GM20431 (cell line): ENCODE results near the gene ENHO.

ENCODE experiments used
- in situ Hi-C: fragments of 300-500 bp; cut with MseI, MboI; formaldehyde crosslinking; loops from one replicate; pipeline ENCODE4 v1.15.0; 2020; ENCODE audit warnings: low sequenced_read_pairs; ENCODE audit not compliant: unreplicated experiment

ENHO gene

DNA sequence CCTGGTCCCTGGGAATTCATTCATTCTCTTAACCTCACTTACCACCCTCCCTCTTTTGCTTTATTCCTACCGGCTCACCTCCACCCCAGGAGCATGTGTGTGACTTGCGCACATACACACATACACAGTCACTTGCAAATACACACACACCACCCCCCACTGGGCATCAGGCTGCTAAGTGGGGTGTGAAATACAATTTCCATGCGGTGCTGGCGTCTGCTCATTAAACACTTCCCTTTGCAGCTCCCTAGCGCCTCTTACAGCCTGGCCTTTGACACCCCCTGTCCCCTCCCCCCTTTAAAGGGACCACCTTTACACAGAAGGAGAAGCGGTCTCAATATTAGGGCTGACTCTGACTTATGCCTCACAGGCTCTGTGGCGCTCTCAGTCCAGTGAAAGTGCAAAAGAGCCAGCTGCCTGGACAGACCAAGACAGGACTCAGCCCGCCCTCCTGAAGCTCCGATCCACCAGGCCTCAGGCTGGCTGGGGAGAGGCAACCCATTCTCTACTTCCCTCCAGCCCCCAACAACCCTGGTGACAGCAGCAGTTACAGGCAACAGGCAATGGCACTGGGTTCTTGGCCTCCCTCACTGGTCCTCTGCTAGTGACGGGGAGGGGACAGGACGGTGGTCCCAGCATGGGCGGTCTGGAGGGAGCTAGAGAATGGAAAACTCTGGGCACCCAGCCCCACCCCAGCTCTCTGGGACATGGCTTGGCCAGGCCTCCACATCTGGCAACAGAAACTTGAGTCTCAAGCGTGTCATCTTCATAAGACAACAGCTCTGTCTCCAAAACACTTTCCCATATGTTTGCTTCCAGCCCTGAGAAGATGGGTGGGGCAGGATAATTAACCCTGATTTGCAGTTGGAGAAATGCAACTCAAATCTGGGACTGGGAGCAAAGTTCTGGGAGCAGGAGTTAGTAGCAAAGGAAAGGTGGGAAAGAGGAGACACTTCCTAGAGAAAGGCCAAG, 12.0 kb downstream of the ENHO start:
- in situ Hi-C loops, result loop anchor here (25.0 kb wide), 1 partner anchor 98 kb away; no protein-coding TSS in a partner anchor

GRCh38 chr9:34508951-34509350, 13.8 kb downstream of the ENHO start:
- in situ Hi-C loops, result loop anchor here (25.0 kb wide), 1 partner anchor 97 kb away; no protein-coding TSS in a partner anchor

GRCh38 chr9:34508463-34508862, 14.3 kb downstream of the ENHO start:
- in situ Hi-C loops, result loop anchor here (25.0 kb wide), 1 partner anchor 96 kb away; no protein-coding TSS in a partner anchor

DNA sequence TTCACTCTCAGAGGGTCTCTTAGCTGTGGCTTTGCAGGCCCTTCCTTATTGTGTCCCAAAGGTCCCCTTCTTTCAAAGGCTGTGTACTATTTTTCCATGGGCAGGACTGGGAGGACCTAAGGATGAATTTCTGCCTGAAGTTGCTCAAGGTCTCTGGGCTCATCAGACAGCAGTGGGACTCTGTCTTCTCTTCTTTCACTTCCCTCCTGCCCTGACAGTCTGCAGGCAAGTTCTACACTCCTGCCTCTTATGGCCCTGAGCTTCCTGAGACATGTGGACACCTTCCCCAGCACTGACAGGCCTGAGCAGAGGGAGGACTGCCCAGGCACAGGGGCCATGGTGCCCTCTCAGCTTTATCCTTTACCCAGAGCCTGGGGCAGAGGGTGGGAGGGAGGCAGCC, 14.8 kb downstream of the ENHO start:
- in situ Hi-C loops, result loop anchor here (25.0 kb wide), 1 partner anchor 96 kb away; no protein-coding TSS in a partner anchor

GRCh38 chr9:34507556-34507955, 15.2 kb downstream of the ENHO start:
- in situ Hi-C loops, result loop anchor here (25.0 kb wide), 1 partner anchor 95 kb away; no protein-coding TSS in a partner anchor

DNA sequence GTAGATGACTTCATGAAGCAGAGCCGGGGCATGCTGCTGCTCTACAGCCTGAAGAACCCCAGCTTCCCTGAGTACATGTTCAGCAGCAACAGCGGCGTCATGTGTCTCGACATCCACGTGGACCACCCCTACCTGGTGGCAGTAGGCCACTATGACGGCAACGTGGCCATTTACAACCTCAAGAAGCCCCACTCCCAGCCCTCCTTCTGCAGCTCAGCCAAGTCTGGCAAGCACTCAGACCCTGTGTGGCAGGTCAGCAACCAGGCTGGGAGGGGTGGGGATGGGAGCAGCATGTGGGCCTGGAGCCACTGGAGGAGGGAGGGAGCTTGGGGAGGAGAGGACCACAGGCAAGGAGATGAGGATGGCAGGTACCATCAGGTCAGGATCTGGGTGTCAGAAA, 16.2 kb downstream of the ENHO start:
- in situ Hi-C loops, result loop anchor here (25.0 kb wide), 1 partner anchor 94 kb away; no protein-coding TSS in a partner anchor

DNA sequence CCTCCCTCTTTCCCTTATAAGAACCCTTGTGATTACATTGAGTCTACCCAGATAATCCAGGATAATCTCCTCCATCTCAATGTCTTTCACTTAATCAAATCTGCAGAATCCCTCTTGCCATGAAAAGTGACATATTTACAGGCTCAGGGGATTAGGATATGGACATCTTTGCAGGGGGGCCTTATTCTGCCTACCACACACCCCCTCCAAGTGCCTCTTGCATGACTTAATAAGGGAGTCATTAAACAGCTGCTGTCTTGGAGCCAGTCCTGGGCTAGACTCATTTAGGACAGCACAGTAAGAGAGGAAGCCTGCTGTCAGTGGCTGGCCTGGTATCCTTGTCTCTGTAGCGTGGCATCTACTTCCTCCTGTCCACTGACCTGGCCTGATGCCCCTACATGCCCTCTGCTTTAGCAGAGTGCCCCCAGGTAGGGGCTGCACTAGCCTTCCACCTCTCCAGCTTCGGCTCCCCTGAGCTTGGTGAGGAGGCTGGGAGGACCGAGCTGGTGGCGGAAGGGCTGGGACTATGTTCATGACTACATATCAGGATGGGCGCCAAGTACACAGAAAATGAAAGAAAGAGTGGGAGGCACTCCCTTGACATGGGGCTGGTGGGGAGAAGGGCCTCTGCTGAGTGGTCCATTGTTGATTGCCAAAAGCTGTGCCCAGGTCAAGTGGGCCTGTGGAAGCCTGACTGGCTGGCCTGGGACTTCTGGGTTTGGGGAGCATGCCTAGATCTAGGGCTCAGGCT, 17.2 kb downstream of the ENHO start:
- in situ Hi-C loops, result loop anchor here (25.0 kb wide), 1 partner anchor 93 kb away; no protein-coding TSS in a partner anchor

DNA sequence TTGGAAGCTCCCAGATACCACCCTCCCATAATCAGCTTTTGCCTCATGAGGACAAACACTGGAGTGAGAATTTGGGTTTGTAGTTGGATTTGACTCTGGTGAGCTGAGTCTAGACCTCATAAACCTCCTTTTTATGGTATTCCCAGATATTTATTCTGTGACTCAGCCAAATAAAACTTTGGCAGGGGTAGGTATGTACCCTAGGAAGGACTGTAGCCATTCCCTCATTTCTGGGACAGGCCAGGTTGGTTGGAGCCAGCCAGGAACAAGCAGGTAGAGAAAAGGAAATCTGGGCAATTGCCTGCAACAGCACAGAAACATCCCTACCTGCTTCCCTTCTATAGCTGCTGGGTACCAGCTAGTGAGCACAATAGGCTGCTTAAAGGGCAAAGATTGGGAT, 19.4 kb downstream of the ENHO start:
- in situ Hi-C loops, result loop anchor here (25.0 kb wide), 1 partner anchor 91 kb away; no protein-coding TSS in a partner anchor

DNA sequence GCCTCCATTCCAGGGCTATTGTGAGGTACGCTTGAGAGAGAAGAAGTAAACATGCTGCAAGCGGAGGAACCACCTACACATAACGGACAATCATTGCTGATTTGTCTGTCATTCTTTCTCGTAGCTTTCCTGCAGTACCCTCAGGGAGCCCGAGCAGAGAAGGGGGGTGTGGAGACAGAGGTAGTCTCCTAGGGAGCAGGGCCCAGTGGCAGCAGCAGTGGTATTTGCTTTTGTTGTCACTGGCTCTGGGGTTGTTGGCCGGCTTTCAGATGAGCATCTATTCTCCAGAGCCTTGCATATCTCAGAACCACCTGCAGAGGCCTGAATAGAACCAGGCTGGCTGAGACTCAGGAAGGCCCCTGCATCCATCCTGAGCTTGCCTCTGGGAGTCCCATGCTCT, 19.9 kb downstream of the ENHO start:
- in situ Hi-C loops, result loop anchor here (25.0 kb wide), 1 partner anchor 91 kb away; no protein-coding TSS in a partner anchor

- in situ Hi-C loops, result loop anchor here (25.0 kb wide), 1 partner anchor 90 kb away; no protein-coding TSS in a partner anchor
Measured at GRCh38 chr9:34502471-34502870, 20.3 kb downstream of the ENHO start.

DNA sequence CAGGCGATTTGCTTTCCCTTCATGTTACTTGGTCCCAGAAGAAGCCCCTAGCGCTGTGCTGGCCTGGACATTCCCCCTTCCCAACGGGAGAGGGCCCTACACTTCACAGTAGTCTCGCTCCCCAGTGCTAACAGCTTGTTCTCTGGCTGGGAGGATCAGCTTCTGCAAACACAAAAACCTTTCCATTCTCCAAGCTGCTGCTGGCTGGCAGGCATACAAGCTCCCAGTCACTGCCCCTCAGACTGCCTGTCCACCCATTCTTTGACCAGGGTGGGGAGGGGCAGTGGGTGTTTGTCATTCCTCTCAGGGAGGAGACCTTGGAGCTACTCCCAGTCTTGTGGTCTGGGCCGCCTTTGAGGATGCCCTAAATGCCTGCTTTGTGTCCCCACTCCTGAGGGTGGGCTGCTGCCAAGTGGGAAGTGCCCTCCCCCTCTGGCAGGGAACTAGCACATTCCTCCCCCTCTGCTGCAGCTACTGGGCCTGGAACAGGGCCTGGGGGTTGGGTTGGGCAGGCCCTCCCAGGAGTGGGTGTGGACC, 20.8 kb downstream of the ENHO start:
- in situ Hi-C loops, result loop anchor here (25.0 kb wide), 1 partner anchor 90 kb away; no protein-coding TSS in a partner anchor

- in situ Hi-C loops, result loop anchor here (25.0 kb wide), 1 partner anchor 89 kb away; no protein-coding TSS in a partner anchor
Measured at GRCh38 chr9:34501372-34501771, 21.4 kb downstream of the ENHO start.

DNA sequence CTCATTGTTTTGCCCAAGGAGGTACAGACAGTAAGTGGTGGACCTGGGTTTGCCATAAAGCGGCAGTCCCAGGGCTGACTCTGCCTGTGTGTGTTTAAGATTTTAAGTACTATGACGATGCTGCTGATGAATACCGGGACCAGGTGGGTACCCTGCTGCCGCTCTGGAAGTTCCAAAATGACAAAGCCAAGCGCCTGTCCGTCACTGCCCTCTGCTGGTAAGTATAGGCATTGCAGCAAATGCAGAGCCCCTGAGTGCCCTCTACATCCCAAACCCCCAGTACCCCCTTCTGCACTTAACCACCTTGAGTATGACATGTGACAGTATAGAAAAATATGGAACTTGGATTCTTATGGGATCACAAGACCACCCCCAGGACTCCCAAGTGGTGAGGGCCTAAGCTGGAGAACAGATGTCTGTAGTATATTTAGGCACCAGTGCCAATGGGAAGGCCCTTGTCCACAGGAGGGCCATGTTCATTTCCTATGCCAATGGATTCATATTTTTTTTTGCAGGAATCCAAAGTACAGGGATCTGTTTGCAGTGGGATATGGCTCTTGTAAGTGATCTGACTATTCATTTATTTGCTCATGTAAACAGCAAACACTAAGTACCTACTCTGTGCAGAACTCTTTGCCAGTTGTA, 22.0 kb downstream of the ENHO start:
- in situ Hi-C loops, result loop anchor here (25.0 kb wide), 1 partner anchor 88 kb away; no protein-coding TSS in a partner anchor

- in situ Hi-C loops, result no loop called here
Measured at GRCh38 chr9:34499076-34499475, 23.7 kb downstream of the ENHO start.

DNA sequence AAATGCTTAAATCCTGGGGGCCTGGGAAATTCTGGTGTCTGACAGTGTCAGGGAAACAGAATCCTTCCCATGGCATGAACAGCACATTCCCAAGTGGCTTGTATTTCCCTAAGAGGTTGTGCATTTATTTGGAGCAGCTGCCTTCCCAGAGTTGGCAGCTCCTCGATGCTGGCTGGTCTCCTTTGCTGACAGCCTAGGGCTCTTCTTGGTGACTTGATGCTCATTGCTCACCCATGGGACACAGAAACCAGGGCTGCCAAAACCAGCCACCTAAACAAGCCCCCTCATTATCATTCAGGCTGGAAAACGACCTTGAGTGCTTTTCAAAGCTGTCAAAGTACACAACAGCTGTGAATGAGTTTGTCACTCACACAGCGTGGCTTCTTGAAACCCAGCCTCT, 24.2 kb downstream of the ENHO start:
- in situ Hi-C loops, result no loop called here

GRCh38 chr9:34496149-34496712, 26.6 kb downstream of the ENHO start:
- in situ Hi-C loops, result no loop called here

DNA sequence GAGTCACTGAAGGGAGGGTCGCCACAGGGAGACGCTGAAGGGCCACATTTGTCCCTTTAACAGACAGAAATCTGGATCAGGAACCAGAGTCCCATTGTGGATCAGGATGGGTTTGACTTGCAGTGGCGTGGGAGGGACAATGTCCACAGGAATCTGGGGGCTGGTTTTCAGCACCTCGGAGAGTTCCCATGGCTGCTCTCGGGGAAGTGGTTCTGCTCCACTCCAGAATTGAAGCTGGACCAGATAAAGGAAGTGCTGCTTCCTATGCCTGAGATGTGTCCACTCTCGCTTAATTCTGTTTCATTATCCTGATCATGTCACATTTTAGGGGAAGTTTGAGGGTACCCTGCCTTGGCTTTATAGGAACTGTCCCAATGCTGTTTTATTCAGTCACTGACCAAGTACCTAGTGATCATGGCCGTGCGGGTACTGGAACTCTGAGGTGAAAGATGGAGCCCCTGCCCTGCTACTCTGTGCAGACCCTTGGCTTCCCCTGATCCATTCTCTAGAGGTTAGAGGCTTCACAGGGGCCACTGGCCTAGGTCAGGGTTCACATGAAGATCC, 28.7 kb downstream of the ENHO start:
- in situ Hi-C loops, result no loop called here

DNA sequence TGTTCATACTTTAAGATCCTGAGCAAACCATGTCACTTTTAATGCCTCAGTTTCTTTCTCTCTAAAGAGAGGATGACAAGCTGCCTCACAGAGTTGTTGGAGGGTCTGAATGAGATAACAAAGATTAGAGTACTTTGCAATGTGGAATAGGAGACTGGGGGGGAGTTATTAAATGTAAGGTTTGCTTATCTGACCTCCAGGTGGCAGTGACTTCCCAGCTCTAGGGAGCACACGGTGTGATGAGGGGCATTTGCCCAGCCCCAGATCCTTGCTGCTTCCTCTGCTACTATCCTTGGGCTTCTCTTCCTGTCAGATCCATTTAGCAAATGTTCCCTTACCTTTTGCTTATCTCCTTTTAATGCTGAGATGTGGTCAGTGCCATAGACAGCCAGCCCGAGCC, 30.7 kb downstream of the ENHO start:
- in situ Hi-C loops, result no loop called here

GRCh38 chr9:34491596-34491995, 31.2 kb downstream of the ENHO start:
- in situ Hi-C loops, result no loop called here
